ENCODE data around the gene PITPNC1. TPM values are rescaled to one million over a fixed set of nuclear protein-coding genes. Genes with fewer than 3 reads are reported as not detected.

PITPNC1 gene
- polyA plus RNA-seq, 1 of the 3 experiments (the other 2 are of a cell fraction) = 18.4 TPM

DNA sequence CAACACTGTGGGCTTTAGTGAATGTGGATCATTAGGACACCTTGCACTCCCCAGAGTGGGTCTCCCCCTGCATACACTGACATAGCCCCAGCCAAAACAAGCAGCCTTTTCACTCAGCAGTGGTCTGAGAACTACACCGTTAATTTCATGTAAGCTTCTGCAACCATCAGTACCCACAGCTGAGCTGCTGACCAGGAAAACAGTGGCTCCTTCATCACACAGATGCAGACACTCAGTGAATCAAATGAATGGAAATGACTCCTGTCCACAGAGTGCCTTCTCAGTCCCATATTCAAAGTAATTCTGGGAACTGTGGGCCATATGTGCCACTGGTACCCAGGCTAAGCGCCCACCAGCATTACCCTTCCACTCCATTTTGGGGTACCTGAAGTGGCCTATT, 301.3 kb downstream of the PITPNC1 start:
- POLR2A ChIA-PET = no interaction called here
- no peaks in the 10 kb centered on the region for H3K79me2 ChIP-seq (ENCODE audit: insufficient read depth)
- CTCF ChIA-PET = interaction anchor here (0.9 to 16.1 kb wide), 3 partner anchors 12 to 302 kb away, joined by 3 to 241 read pairs (median 6); partner anchors contain the start of gene PITPNC1
- H3K9me3 ChIP-seq = no peaks in the 10 kb centered on the region
- H2AFZ ChIP-seq (ENCODE audit: low read depth) = no peak overlapping the region
- peaks cover 4 to 10% of the 10 kb centered on the region in 2 experiments for H3K36me3 ChIP-seq (replicated peaks in 1 of 2; ENCODE audit: control insufficient read depth in 1 of 2, insufficient read depth in 2 of 2, low read length in 1 of 2)
- H3K9me2 ChIP-seq = no peaks in the 10 kb centered on the region
- H3K9ac ChIP-seq = no peak overlapping the region
- TF ChIP-seq, protein P1, sequence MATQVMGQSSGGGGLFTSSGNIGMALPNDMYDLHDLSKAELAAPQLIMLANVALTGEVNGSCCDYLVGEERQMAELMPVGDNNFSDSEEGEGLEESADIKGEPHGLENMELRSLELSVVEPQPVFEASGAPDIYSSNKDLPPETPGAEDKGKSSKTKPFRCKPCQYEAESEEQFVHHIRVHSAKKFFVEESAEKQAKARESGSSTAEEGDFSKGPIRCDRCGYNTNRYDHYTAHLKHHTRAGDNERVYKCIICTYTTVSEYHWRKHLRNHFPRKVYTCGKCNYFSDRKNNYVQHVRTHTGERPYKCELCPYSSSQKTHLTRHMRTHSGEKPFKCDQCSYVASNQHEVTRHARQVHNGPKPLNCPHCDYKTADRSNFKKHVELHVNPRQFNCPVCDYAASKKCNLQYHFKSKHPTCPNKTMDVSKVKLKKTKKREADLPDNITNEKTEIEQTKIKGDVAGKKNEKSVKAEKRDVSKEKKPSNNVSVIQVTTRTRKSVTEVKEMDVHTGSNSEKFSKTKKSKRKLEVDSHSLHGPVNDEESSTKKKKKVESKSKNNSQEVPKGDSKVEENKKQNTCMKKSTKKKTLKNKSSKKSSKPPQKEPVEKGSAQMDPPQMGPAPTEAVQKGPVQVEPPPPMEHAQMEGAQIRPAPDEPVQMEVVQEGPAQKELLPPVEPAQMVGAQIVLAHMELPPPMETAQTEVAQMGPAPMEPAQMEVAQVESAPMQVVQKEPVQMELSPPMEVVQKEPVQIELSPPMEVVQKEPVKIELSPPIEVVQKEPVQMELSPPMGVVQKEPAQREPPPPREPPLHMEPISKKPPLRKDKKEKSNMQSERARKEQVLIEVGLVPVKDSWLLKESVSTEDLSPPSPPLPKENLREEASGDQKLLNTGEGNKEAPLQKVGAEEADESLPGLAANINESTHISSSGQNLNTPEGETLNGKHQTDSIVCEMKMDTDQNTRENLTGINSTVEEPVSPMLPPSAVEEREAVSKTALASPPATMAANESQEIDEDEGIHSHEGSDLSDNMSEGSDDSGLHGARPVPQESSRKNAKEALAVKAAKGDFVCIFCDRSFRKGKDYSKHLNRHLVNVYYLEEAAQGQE (IDR thresholded peaks at IDR 0.05; ENCODE audit: low read depth, low read length) = no peak
- TF ChIP-seq GATA2 (CRISPR knock-in tag; IDR thresholded peaks at IDR 0.05) (no peak), SIN3A (IDR thresholded peaks at IDR 0.05; ENCODE audit: borderline replicate concordance, low read depth, low read length) (no peak), RAD21 (IDR thresholded peaks at IDR 0.05; ENCODE audit: low read length) (no peak), GABPA (IDR thresholded peaks at IDR 0.05; ENCODE audit: low read depth) (no peak), TCF12 (IDR thresholded peaks at IDR 0.05) (no peak), MAX (IDR thresholded peaks at IDR 0.05; ENCODE audit: low read depth) (no peak), FOXM1 (IDR thresholded peaks at IDR 0.05; ENCODE audit: low read depth) (no peak), POLR2AphosphoS5 (IDR thresholded peaks at IDR 0.05; ENCODE audit: low read depth, low read length) (no peak), RXRA (IDR thresholded peaks at IDR 0.05; ENCODE audit: borderline replicate concordance, low read depth) (no peak), USF2 (IDR thresholded peaks at IDR 0.05; ENCODE audit: borderline replicate concordance, low read depth, low read length) (no peak), FOSL2 (IDR thresholded peaks at IDR 0.05; ENCODE audit: borderline replicate concordance, low read depth) (no peak), MEF2A (IDR thresholded peaks at IDR 0.05; ENCODE audit: borderline replicate concordance, low read depth) (no peak), IRF3 (IDR thresholded peaks at IDR 0.05; ENCODE audit: low read depth, low read length) (no peak), JUND (IDR thresholded peaks at IDR 0.05) (no peak), SMC3 (IDR thresholded peaks at IDR 0.05; ENCODE audit: low read depth, low read length) (no peak), FOXJ3 (CRISPR knock-in tag; IDR thresholded peaks at IDR 0.05) (no peak), NFIC (IDR thresholded peaks at IDR 0.05; ENCODE audit: borderline replicate concordance) (no peak)
- TF ChIP-seq, protein P2, sequence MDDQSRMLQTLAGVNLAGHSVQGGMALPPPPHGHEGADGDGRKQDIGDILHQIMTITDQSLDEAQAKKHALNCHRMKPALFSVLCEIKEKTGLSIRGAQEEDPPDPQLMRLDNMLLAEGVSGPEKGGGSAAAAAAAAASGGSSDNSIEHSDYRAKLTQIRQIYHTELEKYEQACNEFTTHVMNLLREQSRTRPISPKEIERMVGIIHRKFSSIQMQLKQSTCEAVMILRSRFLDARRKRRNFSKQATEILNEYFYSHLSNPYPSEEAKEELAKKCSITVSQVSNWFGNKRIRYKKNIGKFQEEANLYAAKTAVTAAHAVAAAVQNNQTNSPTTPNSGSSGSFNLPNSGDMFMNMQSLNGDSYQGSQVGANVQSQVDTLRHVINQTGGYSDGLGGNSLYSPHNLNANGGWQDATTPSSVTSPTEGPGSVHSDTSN (IDR thresholded peaks at IDR 0.05) = no peak
- H3K4me1 ChIP-seq (ENCODE audit: control insufficient read depth in 1 of 2, insufficient read depth in 2 of 2, low read depth in 1 of 2, low read length in 1 of 2) = no peaks in the 10 kb centered on the region; a peak in 1 of 4 replicates
- H3F3A ChIP-seq (replicated peaks; ENCODE audit: insufficient read depth) = no peaks in the 10 kb centered on the region
- H4K20me1 ChIP-seq (ENCODE audit: insufficient read depth) = no peaks in the 10 kb centered on the region
- no peak overlapping the region for H3K4me2 ChIP-seq
- no peak for DNase-seq
- WGBS (ENCODE audit: low lambda C conversion rate) = 87% methylated on average over 2 of the region's 2 CpGs
- H3K27ac ChIP-seq (ENCODE audit: low read depth in 2 of 2, low read length in 1 of 2) = no peak overlapping the region
- no peak overlapping the region for H3K4me3 ChIP-seq (ENCODE audit: low read depth in 2 of 2, low read length in 1 of 2)
- H3K27me3 ChIP-seq (ENCODE audit: insufficient read depth) = no peaks in the 10 kb centered on the region
